Stomach (tissue), 4 donors: ENCODE results near the gene INAFM2.

Source experiments
- POLR2A ChIP-seq, 4 donors: fragments of 450-650 bp; IDR thresholded peaks; one replicate each; pipeline ENCODE4 v1.6.1; 2016; ENCODE audit warnings: antibody characterized with exemption in 4 of 4, control low read depth in 2 of 4, mild to moderate bottlenecking in 1 of 4, moderate library complexity in 1 of 4
- POLR2AphosphoS5 ChIP-seq, 3 donors: sonication (generic); formaldehyde crosslinking; IDR thresholded peaks; one replicate each; pipeline ENCODE4 v1.6.1; 2016; ENCODE audit warnings: antibody characterized with exemption in 3 of 3
- TF ChIP-seq, protein P1 (sequence below), 7 experiments: fragments of 450-650 bp in 4 of 7; fragments of 200-600 bp in 3 of 7; sonication (generic) in 3 of 7; IDR thresholded peaks; one replicate each; pipeline ENCODE4 v1.5.1; 2016 to 2019; ENCODE audit warnings: antibody characterized with exemption in 7 of 7, control low read depth in 2 of 7, mild to moderate bottlenecking in 1 of 7

DNA sequence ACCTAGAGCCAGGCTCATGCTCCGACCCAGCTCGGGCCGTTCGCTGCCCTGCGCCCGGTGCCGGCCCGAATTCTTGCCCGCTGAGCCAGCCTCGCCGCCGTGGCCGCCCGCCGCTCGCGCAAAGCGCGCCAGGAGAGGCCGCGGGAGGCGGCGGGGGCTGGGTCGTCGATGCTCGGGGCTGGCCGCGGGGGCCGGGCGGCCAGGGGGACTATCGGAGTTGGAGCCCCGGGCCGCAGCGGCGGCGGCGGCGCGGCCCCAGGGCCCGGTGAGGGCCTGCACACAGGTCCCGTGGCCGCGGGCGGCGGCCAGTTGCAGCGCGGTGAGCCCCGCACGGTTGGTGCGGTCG is 41.7 kb upstream of the INAFM2 start:
- TF ChIP-seq POLR2A (IDR thresholded peaks at IDR 0.05), result no peak
- TF ChIP-seq, protein P1, sequence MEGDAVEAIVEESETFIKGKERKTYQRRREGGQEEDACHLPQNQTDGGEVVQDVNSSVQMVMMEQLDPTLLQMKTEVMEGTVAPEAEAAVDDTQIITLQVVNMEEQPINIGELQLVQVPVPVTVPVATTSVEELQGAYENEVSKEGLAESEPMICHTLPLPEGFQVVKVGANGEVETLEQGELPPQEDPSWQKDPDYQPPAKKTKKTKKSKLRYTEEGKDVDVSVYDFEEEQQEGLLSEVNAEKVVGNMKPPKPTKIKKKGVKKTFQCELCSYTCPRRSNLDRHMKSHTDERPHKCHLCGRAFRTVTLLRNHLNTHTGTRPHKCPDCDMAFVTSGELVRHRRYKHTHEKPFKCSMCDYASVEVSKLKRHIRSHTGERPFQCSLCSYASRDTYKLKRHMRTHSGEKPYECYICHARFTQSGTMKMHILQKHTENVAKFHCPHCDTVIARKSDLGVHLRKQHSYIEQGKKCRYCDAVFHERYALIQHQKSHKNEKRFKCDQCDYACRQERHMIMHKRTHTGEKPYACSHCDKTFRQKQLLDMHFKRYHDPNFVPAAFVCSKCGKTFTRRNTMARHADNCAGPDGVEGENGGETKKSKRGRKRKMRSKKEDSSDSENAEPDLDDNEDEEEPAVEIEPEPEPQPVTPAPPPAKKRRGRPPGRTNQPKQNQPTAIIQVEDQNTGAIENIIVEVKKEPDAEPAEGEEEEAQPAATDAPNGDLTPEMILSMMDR (IDR thresholded peaks at IDR 0.05), result no peak
- no peak for TF ChIP-seq POLR2AphosphoS5 (IDR thresholded peaks at IDR 0.05)
